Measurements from ENCODE around the gene CBLN3. TPM values are rescaled to one million over a fixed set of nuclear protein-coding genes. Genes with fewer than 3 reads are reported as not detected.
A peak's percentile ranks its signal among the peaks of the same experiment; 100 is the strongest.

The CBLN3 gene
- total RNA-seq, 1 donor from 2014 or later, result not detected

DNA sequence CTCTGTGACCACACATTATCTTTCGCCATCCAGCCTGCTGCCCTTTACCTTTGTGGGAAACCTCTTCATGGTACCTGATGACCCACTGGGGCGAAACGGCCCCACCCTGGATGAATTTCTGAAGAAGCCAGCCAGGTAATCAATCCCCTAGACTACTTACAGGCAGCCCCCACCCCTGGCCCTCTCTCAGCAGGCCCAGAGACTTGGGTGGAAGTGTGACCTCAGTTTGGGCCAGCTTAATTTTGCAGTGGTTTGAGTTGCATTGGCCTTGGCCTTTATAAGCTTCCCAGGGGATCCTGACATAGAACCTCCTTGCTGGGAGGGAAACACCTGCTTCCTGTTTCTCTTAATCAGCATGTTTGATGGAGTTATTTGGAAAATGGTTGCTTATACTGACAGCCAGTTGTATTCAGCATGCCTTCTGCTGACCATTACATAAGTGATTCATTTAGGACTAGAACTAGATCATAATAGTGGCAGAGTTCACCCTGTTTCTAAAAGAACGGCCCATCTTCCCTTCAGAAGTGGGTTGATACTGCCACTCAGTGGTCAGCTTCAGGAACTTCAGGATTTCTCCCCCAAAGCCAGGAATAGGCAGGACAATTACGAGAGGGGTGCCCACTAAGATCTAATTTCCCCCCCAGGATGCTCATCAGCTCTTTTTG is 7.0 kb upstream of the CBLN3 start:
- H3K27ac Mint-ChIP-seq, result no peak overlapping the region
- peak; percentile 66 for DNase-seq (ENCODE audit: low spot score)

DNA sequence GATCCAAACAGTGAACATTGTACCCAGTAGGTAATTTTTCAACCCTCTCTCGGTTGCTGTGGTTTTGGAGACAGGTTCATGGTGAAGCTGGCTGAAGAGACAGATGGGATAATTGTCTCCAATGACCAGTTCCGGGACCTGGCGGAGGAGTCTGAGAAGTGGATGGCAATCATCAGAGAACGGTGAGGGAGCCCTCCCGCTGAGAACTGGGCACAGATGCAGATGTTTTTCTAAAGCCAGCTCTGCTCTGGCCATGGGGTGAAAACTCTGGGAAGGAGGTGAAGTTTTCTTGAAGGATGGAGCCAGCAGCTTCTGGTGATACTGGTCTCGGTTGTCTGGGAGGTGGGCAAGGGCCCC is 6.5 kb upstream of the CBLN3 start:
- no peaks in the 10 kb centered on the region for H3K9me3 Mint-ChIP-seq
- Histone ChIP-seq H3K27me3 (no peaks in the 10 kb centered on the region), H3K27ac (no peak overlapping the region), H3K9ac (no peak overlapping the region), H3K36me3 (no peaks in the 10 kb centered on the region), H3K4me3 (no peak overlapping the region), H3K4me1 (no peaks in the 10 kb centered on the region), H2AFZ (replicated peaks) (no peak overlapping the region), H3K79me2 (ENCODE audit: low read depth) (peaks cover 4% of the 10 kb centered on the region), H3K9me3 (ENCODE audit: low read depth) (no peaks in the 10 kb centered on the region), H3K4me2 (no peak overlapping the region), H3F3A (ENCODE audit: low read depth) (peaks cover 20% of the 10 kb centered on the region), H4K20me1 (ENCODE audit: low read depth) (peaks cover 36% of the 10 kb centered on the region)
- H3K27me3 Mint-ChIP-seq (ENCODE audit: insufficient read depth, low read depth), result peaks cover 13% of the 10 kb centered on the region
- TF ChIP-seq EZH2phosphoT487 (IDR thresholded peaks at IDR 0.05) (no peak), EZH2 (IDR thresholded peaks at IDR 0.05) (no peak)
- TF ChIP-seq, protein P1, sequence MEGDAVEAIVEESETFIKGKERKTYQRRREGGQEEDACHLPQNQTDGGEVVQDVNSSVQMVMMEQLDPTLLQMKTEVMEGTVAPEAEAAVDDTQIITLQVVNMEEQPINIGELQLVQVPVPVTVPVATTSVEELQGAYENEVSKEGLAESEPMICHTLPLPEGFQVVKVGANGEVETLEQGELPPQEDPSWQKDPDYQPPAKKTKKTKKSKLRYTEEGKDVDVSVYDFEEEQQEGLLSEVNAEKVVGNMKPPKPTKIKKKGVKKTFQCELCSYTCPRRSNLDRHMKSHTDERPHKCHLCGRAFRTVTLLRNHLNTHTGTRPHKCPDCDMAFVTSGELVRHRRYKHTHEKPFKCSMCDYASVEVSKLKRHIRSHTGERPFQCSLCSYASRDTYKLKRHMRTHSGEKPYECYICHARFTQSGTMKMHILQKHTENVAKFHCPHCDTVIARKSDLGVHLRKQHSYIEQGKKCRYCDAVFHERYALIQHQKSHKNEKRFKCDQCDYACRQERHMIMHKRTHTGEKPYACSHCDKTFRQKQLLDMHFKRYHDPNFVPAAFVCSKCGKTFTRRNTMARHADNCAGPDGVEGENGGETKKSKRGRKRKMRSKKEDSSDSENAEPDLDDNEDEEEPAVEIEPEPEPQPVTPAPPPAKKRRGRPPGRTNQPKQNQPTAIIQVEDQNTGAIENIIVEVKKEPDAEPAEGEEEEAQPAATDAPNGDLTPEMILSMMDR (IDR thresholded peaks at IDR 0.05), result no peak
- no peak overlapping the region for H3K27ac Mint-ChIP-seq
- DNase-seq (ENCODE audit: low spot score), result no peak
- no peak overlapping the region for H3K4me3 Mint-ChIP-seq
- H3K4me1 Mint-ChIP-seq, result peaks cover 17% of the 10 kb centered on the region
- H3K36me3 Mint-ChIP-seq, result peaks cover 18% of the 10 kb centered on the region

More for the DNA sequence above, 7.0 kb upstream of the CBLN3 start:
- H4K20me1 ChIP-seq (ENCODE audit: low read depth), result peaks cover 31% of the 10 kb centered on the region
- H3K4me3 ChIP-seq, result no peak overlapping the region
- H3K9me3 ChIP-seq (ENCODE audit: low read depth), result no peaks in the 10 kb centered on the region
- no peak overlapping the region for H2AFZ ChIP-seq (replicated peaks)
- no peaks in the 10 kb centered on the region for H3K27me3 ChIP-seq
- Mint-ChIP-seq H3K27me3 (ENCODE audit: insufficient read depth, low read depth) (peaks cover 13% of the 10 kb centered on the region), H3K4me3 (peak overlapping the region; percentile 58), H3K4me1 (peaks cover 12% of the 10 kb centered on the region), H3K36me3 (peaks cover 18% of the 10 kb centered on the region), H3K9me3 (no peaks in the 10 kb centered on the region)
- H3K79me2 ChIP-seq (ENCODE audit: low read depth), result peaks cover 9% of the 10 kb centered on the region
- TF ChIP-seq EZH2phosphoT487 (IDR thresholded peaks at IDR 0.05), result no peak
- TF ChIP-seq, protein P1 (IDR thresholded peaks at IDR 0.05), result peak; percentile 81
- no peak overlapping the region for H3K27ac ChIP-seq
- peaks cover 17% of the 10 kb centered on the region for H3F3A ChIP-seq (ENCODE audit: low read depth)
- H3K4me1 ChIP-seq, result peaks cover 5% of the 10 kb centered on the region
- H3K4me2 ChIP-seq, result no peak overlapping the region
- H3K9ac ChIP-seq, result no peak overlapping the region
- H3K36me3 ChIP-seq, result no peaks in the 10 kb centered on the region

DNA sequence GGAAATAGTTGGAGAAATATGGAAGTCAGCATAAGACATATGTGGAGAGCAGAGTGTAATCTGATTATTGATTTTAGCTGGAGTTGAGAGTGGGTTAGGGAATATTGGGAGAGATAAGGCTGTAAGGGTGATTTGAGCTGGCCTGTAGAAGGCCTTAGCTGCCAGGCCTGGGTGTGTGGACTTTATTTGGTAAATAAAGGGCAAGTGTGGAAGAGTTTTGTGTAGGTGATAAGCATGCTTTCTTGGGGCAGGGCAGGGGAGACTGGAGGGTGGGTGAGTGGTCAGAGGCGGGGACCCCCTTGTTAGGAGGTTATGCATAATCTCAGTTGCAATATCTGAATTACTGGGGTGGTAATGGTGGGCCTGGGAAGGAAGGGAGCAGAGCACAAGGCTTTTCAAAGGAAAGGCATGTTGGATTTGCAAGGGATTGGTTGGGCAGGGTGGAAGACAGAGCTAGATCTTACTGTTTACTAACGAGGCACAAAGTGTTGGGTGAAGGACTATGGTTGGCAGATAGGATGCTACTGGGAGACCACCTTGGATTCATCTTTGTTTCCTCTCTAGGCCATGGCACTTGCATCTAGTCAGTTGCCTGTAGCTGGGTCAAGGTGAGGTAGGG is 5.8 kb upstream of the CBLN3 start:
- no peak overlapping the region for H3K27ac ChIP-seq
- DNase-seq (ENCODE audit: low spot score), result no peak
- H3K79me2 ChIP-seq (ENCODE audit: low read depth), result peaks cover 3% of the 10 kb centered on the region
- Mint-ChIP-seq H3K27ac (no peak overlapping the region), H3K4me1 (peaks cover 15% of the 10 kb centered on the region), H3K36me3 (peaks cover 14% of the 10 kb centered on the region), H3K27me3 (ENCODE audit: insufficient read depth, low read depth) (peaks cover 10% of the 10 kb centered on the region), H3K4me3 (no peak overlapping the region), H3K9me3 (no peaks in the 10 kb centered on the region)
- no peaks in the 10 kb centered on the region for H3K36me3 ChIP-seq
- H3K4me1 ChIP-seq, result no peaks in the 10 kb centered on the region
- H3K9ac ChIP-seq, result no peak overlapping the region
- H3F3A ChIP-seq (ENCODE audit: low read depth), result peaks cover 26% of the 10 kb centered on the region
- no peak overlapping the region for H3K4me3 ChIP-seq
- no peaks in the 10 kb centered on the region for H3K9me3 ChIP-seq (ENCODE audit: low read depth)
- H3K27me3 ChIP-seq, result no peaks in the 10 kb centered on the region
- peaks cover 40% of the 10 kb centered on the region for H4K20me1 ChIP-seq (ENCODE audit: low read depth)
- TF ChIP-seq EZH2 (IDR thresholded peaks at IDR 0.05), result no peak
- no peak for TF ChIP-seq EZH2phosphoT487 (IDR thresholded peaks at IDR 0.05)
- TF ChIP-seq, protein P1 (IDR thresholded peaks at IDR 0.05), result no peak
- H2AFZ ChIP-seq (replicated peaks), result no peak overlapping the region
- no peak overlapping the region for H3K4me2 ChIP-seq

Measured in neural progenitor cell (in vitro differentiated cells).